ENCODE results near the gene PDE1C.

PDE1C gene

GRCh38 chr7:31890198-31890597 lies 180.0 kb downstream of the PDE1C start:
- DNase-seq: peak; percentile 95 to 96

GRCh38 chr7:31887006-31887405 lies 183.2 kb downstream of the PDE1C start:
- no peak for DNase-seq

GRCh38 chr7:31885171-31885570 lies 185.0 kb downstream of the PDE1C start:
- peak in 1 of 2 donors; percentile 36 for DNase-seq

GRCh38 chr7:31883761-31884164 lies 186.4 kb downstream of the PDE1C start:
- DNase-seq: peak; percentile 57 to 66

GRCh38 chr7:31882187-31882586 lies 188.0 kb downstream of the PDE1C start:
- DNase-seq: no peak

DNA sequence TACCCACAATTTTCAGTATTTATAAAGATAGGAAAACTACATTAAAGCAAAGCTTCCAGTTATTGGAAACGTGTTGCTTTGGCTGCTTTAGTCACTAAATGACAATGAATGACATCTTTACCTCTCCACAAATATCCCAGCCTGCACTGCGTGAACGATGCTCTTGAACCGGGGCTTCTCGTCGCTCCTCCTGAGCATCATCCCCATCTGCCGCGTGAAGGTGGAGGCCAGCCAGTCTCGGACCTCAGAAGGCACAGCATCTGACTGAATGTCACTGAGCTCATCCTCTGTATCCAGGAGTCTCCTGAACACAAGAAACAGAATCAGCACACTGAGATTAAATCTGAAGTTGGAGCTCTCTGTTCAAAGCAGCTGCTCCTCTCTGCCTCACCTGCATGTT lies 191.3 kb downstream of the PDE1C start:
- no peak for DNase-seq

DNA sequence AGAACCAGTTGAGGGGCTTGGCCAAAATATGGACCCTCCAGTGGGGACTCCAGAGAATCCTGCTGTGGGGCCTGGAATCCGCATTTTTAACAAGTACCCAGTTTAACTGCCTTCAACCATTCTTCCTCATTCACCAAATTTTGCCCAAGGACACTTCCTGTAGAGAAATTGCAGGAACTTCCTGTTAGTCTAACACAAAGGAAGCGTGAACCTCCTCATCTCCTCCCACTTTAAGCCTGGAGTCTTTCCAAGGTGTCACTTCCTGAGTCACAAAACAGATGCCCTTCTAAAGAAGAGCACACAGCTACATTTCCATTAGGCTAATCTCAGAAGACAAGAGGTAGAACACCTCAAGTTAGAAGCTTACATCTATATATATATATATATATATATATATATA lies 194.8 kb downstream of the PDE1C start:
- DNase-seq: peak; percentile 65 to 66

GRCh38 chr7:31874631-31875386 lies 195.4 kb downstream of the PDE1C start:
- DNase-seq: no peak

- DNase-seq: no peak
Measured at GRCh38 chr7:31873816-31874597, 196.2 kb downstream of the PDE1C start.

DNA sequence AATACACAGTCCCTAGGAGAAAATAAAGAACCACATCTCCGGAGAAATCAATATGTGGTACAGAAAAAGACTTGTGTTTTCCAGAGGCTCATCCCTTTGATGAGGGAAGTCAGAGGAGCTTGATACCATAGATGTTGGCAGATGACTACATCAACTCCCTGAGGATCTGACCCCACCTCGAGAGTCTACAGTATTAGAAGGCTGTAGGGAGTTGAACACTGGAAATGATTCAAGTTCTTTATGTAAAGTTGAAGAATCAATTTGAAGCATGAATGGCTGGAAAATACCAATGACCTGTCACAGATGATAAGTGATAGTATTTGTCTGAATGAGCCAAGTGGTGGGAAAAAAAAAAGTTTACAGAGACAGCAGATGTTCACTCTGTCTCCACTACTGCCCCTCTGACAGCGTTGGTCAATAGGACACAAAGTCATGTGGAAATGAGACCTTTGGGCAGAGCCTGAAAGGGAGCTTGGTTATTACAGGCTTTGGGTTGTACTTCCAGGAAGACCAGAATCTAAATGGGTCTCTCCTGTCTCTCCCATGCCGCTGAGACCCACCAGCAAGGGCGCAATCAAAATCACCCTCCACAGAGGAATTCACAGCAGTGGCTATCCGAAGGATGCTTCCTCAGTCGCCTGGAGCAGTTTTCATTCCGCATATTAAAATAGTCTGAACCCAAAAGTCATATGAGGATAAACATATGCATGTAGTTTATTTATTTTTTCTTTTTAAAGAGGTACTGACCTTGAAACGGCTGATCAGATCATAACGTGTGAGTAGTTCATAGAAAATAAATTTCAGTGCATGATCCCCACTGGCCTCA lies 197.4 kb downstream of the PDE1C start:
- DNase-seq: no peak

DNA sequence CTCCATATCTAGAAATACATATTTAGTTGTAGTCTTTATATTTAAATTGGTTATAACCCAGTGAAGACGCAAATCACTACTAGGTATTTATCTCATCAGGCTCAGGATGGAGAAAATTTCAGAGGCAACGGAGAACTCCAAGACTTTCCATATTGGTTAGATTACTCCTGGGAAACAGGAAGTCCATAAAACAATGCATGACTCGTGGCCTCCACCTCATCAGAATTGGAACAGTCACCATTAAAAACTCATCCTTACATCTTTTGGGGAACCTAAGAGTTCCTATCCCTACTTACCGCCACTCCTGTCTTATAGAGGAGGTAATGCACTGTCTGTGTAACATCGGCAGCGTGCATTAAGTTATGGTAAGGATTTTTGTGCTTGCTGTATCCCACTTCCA lies 205.6 kb downstream of the PDE1C start:
- DNase-seq: no peak

- no peak for DNase-seq
Measured at GRCh38 chr7:31860925-31861324, 209.3 kb downstream of the PDE1C start.

GRCh38 chr7:31858055-31858454 lies 212.2 kb downstream of the PDE1C start:
- no peak for DNase-seq

- DNase-seq: peak; percentile 67 to 72
Measured at GRCh38 chr7:31857172-31857571, 213.0 kb downstream of the PDE1C start.

DNA sequence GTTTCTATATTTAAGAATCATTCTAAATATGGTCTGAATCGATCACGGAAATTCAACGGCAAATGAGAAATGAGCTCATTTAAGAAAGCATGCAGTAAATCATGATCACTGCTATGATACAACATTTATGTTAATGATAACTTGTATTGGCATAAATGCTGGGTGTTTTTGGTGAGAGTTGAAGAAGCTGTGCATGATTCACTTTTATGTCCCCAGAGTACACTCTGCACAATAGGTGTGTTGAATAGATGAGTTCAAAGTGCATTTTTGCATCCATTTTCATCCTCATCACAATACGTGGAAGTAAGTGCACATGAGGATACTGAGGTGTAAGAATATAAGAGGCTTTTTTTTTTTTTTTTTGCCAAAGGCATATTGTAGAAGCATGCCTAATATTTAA lies 213.9 kb downstream of the PDE1C start:
- no peak for DNase-seq

DNA sequence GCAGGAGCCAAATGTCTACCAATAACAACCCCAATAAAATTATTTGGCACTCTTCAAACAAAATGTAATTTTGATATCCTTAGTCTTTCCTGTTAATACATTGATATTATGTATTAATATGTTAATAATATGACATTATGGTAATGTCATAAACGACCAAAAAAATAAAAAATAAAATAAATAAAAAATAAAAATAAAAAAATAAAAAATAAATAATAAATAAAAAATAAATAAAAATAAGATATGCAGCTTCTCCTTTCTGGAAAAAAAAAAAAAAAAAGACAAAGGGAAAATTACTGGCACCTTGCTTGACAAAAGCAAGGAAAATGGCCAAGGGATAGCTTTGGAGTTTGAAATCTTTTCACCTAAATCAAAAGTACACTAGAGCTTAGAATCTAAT lies 214.7 kb downstream of the PDE1C start:
- no peak for DNase-seq

DNA sequence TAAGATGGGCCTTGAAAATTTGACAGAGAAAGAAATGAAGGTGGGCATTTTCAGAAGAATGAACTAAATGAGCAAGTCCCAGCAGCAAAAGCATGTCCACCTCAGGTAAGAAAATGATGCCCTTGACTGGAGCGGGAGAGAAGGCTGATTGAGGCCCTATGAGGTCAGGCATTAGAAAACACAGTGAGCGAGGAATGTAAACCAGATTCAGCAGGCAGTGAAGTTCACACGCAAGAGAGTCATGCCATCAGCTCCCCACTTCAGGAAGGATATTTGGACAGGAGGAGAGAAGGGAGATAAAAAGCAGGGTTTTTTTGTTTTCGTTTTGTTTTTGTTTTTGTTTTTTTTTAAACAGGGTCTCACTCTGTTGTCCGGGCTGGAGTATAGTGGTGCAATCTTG lies 216.8 kb downstream of the PDE1C start:
- no peak for DNase-seq

DNA sequence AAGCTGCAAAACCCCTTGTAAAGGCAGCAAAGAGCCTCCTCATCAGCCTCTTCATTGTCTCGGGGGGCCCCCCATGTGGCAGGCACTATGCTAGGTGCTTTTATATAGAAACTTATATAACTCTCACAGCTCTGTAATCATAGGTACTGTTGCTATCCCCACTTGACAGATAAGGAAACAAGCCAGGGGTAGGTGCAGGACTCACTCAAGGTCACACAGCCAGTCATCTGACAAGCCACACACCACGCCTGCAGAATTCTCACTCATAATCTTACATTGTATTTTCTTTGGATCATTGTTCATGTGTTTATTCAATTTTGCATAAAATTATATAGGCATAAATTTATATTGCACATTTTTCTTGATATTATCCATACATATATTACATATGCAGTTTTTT lies 217.7 kb downstream of the PDE1C start:
- DNase-seq: no peak

DNA sequence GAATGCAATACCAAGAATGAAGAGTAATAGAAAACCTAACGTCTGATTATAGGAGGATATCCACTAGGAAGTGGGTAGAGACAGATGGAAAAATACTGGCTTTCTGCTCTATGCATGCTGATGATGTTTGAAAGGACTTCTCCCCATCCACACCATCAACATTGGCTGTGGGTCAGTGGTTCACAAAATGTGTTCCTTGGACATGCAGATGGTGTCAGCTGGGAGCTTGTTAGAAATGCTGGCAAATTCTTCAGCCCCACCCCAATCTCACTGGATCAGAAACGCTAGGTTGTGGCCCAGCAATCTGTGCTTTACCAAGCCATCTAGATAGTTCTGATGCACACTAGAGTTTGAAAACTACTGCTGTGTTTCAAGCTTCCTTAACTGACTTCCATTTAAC lies 219.1 kb downstream of the PDE1C start:
- DNase-seq: no peak

DNA sequence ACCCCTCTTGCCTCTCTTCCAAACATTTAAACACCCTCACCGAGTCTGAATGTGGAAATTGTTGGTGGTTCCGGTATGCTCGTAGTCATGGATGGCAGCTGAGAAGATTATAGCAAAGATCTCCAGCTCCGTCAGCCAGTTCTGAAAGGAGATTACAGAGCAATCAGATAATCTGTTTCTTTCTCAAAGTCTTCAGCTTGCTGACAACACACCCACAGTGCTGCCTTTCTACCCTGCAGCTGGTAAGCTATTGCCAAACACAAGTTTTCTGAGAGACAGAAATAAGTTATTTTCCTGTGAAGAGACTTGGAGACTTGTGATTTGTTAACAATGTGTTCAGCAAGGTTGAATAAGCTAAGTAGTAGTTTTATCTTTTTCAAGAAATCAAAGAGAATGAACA lies 219.6 kb downstream of the PDE1C start:
- DNase-seq: no peak

DNA sequence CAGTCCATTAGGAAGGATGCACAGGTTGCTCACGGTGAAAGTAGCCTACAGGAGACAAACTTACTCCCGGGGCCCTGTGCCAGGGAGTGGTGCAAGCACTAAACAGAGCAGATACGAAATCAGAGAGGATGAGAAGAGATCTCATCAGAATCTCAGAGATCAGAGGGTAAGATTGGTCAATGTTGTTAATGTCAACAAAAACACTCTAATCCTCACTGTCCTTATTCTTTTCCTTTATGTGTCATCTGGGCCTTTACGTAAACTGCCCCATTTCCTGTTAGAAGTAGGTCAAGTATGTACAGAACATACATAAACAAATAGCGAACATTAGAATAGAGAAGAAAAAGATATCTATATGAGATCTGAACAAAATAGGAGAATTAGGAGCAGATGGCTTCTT lies 220.1 kb downstream of the PDE1C start:
- no peak for DNase-seq

GRCh38 chr7:31835471-31835870 lies 234.7 kb downstream of the PDE1C start:
- DNase-seq: no peak

- peak in 1 of 2 donors; percentile 33 for DNase-seq
Measured at GRCh38 chr7:31833625-31834024, 236.6 kb downstream of the PDE1C start.
